ENCODE data around the gene FILIP1L.

The FILIP1L gene

DNA sequence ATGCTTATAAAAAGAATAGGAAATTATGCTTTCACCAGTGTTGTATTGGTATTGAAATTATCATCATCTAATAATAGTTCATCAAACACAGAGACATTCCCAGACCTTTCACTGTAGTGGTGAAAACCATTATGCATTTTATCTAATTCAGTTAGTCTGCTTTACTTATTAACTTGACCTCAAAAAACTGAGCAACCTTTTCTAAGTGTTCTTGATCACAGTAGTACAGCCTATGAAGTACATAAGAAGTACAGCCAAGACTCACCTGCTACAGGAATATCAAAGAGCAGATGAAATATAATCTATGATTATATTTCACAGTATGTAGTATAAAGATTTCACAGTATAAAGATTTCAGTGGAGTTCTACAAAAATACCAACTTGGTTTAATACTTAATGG lies 75.2 kb downstream of the FILIP1L start:
- no peak for DNase-seq

DNA sequence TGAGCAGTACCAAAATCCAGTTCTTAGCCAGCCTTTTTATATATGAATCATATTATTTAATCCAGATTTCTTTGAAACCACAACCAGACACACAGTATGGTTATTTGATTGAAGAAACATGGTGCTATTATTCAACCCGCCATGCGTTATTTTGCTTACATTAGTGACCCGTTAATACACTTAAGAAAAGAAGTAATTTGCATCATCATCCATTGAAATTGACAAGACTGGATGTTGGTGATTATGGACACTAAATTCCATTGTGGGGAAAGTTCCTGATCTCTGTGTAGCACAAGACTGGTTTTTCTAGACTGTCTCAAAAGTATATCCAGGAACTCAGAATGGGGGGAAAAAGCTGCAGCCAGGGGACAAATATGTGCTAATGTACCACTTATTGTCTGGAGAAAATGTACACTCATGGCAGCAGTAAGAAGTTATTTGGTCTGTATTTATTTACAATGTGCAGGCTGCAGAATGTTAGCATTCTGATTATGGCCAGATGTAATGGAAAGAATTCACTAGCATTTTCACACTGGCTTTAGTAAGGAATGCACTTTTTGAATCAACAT lies 80.3 kb downstream of the FILIP1L start:
- DNase-seq = no peak

GRCh38 chr3:100033184-100033583 lies 81.1 kb downstream of the FILIP1L start:
- no peak for DNase-seq

DNA sequence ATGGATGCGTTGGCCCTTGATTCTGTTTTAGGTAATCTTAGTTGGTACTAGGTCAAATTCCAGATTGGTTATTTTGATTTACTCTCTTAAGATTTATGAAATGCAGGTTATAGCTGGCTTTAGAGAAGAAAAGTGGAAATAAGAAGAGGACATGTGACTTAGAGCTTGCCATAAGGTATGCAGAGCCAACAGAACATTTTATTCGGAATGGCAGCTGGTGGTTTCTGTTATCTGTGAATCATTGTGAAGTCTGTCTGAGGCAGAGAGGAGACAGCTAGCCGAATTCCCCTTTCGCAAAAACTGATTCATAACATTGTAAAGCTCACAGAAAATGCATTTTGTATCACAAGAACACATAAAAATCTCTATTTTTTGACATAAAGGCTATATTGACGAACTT lies 82.1 kb downstream of the FILIP1L start:
- no peak for DNase-seq

DNA sequence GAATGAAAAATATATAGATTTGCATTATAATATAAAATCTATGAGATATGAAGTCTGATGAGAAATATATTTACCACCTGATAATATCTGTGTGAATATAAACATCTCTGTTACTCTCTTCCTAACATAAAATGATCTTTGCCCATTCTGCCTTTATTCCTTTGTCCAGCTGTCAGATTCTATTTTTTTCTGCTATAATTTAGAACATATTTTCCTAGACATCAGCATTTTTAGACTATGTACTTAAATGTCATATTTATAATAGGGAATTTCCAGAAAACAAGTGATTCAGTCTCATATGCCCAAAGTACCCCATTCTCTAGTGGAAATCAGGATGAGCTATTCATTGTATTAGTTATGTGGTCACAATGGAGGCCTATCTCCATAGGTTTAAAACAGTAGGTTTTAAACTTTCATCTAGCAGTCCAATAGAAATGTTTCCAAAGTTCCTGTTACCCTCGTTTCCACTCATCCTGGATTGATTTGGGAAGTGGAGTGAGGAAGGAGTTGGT lies 83.3 kb downstream of the FILIP1L start:
- no peak for DNase-seq

DNA sequence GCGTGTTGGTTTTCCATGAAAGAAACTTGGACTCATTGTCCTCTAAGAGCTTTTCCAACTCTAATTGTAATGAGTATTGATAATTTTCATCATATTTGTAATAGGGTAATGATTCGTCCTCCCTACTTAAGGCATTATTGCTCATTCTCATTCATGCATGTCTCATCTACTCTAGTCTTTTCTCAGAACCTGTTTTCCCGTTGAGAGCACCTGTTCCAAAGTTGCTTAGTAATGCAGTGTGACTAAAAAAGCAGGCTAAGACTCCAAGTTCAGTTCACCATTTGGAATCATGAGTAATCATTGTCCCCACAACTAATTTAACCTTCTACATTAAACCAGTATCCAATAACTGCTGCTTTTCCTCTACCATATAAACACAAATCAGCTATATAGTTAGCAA lies 84.0 kb downstream of the FILIP1L start:
- DNase-seq = no peak

GRCh38 chr3:100029689-100030088 lies 84.6 kb downstream of the FILIP1L start:
- no peak for DNase-seq

GRCh38 chr3:100029052-100029451 lies 85.2 kb downstream of the FILIP1L start:
- no peak for DNase-seq

DNA sequence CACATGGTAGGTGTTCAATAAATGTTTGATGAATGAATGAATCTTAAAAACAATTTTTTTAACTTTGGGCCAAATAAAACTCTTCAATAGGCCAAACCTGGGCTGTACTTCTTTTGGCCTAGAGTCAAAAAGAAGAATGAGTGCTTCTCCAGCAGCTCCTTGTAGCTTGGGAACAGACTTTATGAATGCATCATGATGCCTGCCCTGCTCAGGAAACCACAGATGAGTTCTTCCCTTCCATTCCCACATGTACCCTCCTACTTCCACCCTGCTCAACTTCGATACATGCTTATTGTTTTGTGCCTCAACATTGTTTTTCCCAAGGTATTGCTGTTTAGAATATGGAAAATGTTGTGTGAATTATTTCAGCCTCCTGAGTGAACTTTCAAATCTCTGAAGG lies 87.0 kb downstream of the FILIP1L start:
- no peak for DNase-seq

- no peak for DNase-seq
Measured at GRCh38 chr3:100024520-100025303, 89.6 kb downstream of the FILIP1L start.

GRCh38 chr3:100023595-100023994 lies 90.7 kb downstream of the FILIP1L start:
- DNase-seq = no peak

- no peak for DNase-seq
Measured at GRCh38 chr3:100023150-100023549, 91.2 kb downstream of the FILIP1L start.

- no peak for DNase-seq
Measured at GRCh38 chr3:100022506-100022905, 91.8 kb downstream of the FILIP1L start.

- DNase-seq = no peak
Measured at GRCh38 chr3:100020876-100021644, 93.2 kb downstream of the FILIP1L start.

DNA sequence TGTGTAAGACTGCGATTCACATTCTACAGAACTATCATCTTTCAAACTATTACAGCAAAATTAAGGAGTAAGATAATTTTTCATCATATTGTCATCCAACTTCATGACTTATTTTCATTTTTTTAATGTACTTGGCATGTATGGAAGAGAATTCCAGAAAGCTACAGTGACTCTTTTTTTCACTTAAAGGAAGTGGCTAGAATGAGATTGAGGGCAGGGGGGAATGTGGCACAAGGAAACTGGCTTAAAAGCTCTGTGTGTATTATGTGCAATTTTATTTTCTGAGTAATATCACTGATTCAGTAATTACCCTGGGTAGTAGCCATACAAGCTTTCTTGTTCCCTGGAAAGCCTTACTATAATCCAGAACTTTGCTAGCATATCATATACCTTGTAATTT lies 94.6 kb downstream of the FILIP1L start:
- DNase-seq = no peak

DNA sequence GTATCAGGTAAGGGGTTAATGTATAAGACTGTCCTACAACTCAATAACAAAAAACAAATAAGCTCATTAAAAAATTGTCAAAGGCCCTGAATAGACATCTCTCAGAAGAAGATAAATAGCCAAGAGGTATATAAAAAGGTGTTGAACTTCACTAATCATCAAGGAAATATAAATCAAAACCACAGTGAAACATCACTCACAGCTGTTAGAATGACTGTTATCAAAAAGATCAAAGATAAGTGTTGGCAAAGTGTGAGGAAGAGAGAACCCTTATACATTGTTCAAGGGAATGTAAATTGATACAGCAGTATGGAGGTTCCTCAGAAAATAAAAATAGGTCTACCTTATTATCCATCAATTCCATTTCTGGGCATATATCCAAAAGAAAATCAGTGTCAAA lies 95.5 kb downstream of the FILIP1L start:
- DNase-seq = no peak

DNA sequence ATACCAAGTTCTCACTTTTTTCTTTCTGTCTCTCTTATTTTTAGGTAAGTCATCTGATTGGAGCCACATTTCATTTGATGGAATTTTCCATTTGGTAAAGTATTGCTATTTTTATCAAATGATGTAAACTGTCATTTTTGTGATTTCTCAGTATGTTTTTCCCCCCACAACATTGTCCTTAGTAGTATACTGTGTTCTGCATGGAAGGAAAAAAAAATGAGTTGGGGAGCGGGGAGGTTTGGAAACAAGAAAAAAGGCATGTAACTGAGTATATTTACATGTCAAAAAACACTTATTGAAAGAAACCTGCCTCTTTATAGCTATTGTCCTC lies 104.2 kb downstream of the FILIP1L start:
- DNase-seq = no peak

DNA sequence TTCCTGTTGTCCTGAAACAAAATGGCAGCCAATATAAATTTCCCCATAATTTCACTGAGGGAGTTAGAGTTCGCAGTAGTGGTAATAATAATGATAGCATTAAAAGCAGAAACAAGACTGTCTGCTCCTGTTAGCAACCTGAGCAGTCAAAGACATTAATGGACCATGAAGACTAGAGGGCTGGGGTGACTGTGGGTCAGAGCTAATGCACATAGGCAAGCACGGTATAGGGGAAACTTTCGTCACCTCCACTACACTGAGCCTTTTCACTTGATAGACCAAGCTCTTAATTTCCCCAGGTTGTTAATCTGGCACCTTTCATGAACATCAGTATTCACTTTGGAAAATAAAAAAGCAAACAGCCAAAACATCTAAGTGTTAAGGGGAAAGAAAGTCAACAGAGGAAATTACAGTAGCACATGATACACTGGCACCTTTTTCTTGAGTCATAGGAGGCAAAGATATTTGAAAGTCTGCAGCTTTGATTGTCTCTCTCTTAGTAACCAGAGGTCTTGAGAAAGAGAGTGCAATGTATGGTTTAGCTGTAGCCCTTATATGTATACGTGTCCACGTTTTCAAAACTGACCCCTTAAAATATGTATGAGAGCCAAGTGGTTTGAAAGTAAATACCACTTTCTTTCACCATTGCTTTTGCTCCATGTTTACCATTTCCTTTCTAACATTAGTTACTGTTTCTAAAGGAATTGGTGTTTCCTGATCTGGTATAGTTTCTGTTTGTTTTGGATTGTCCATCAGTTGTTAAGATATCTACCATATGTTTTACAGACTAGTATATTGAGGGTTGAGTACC lies 104.8 kb downstream of the FILIP1L start:
- no peak for DNase-seq

DNA sequence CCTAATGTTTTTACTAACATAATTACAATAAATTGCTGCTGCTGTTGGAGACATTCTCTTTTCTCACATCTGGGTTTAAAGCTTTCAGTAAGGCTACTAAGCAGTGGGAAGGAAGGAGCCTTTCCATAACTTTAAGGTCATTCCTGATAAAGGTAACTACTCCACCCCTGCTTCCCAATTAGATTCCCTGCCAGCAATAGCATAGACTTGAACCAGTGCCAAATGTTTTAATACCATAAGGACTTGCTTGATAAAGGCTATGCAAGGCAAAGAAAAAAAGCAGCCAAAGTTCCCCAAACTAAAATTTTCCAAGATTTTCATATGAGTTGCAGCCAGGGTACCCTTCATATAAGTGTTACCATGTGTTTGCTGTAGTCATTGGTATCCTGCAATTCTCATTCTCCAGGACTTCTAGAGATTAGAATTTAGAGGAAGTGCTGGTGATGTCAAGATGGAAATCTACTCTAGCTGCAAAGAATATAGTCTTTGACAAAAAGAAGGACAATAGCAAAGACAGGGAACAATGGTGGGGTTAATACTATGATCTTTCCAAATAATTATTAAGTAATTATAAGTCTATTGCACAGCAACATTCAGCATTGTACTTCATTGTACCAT lies 106.1 kb downstream of the FILIP1L start:
- DNase-seq = no peak

DNA sequence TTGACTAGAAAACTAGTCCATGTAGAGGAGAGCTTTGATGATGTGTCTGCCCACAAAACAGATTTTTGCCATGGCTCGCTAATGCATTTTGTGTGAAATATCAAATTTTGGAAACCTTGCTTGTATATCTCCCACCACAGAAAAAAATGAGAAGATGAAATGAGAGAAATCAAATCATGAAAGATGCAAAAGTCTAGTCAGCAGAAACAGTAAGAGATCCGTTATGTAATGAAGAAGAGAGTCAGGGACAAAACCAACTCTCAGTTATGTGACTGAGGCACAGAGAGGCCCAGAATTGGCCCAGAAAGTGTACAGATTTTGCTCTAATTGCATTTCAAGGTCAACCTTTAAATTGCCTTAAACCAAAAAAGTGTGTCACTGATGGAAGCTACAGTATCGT lies 107.0 kb downstream of the FILIP1L start:
- no peak for DNase-seq

DNA sequence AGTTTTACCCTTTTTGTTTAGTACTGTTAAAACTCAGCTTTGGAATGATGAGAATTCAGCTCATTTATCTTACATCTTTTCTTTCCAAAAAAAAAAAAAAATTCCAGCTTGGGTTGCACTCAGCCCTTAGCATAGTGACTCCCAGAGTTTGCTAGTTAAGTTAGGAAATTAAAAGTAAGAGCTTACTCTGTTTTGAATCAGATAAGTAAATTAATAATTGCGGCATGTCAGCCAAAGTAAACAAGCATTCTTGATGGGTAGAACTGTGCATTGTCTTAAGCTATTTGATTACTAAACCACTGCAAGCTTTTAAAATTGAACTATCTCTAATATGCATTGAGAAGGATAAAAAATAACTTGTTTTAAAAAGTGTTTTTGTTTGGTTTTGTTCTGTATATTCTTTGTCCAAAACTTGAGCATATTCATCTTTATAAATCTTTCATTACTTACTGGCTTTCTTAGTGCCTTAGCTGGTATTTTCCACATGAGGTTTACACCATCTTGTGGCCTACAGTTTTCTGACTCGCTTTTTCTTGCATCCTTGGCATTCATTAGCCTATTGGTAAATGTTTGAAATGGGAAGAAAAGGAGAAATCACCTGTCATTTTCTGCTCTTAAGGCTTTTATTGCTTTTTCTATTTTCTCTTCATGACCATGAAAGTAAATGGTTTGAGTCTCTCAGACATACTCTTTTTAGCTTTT lies 107.6 kb downstream of the FILIP1L start:
- DNase-seq = no peak

Data from NCI-H1092 (cell line).